ENCODE results near the gene MTERF4.

GRCh38 chr2:241067501-241068135, 34.5 kb downstream of the MTERF4 start:
- TF ChIP-seq RAD21 (conservative IDR thresholded peaks at IDR 0.05) (no peak), CTCF (IDR thresholded peaks at IDR 0.05; ENCODE audit: poor library complexity, severe bottlenecking) (no peak), TAF1 (IDR thresholded peaks at IDR 0.05; ENCODE audit: low read depth) (no peak), POLR2AphosphoS5 (IDR thresholded peaks at IDR 0.05) (no peak), EP300 (conservative IDR thresholded peaks at IDR 0.05; ENCODE audit: poor library complexity, severe bottlenecking) (no peak)
